ENCODE measurements around the gene THAP12. TPM values are rescaled to one million over a fixed set of nuclear protein-coding genes. Genes with fewer than 3 reads are reported as not detected.

THAP12 gene
- total and polyA plus RNA-seq, 2 experiments from 2014 or later, result 20.1 to 36.0 TPM

DNA sequence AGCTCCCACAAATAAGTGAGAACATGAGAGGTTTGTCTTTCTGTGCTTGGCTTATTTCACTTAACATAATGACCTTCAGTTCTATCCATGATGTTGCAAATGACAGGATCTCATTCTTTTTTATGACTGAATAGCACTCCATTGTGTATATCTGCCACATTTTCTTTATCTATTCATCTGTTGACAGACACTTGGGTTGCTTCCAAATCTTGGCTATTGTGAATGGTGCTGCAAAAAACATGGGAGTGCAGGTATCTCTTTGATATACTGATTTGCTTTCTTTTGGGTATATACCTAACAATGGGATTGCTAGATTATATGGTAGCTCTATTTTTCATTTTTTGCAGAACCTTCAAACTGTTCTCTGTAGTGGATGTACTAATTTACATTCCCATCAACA is 13.5 kb upstream of the THAP12 start (continued):
- TF ChIP-seq, protein P1, sequence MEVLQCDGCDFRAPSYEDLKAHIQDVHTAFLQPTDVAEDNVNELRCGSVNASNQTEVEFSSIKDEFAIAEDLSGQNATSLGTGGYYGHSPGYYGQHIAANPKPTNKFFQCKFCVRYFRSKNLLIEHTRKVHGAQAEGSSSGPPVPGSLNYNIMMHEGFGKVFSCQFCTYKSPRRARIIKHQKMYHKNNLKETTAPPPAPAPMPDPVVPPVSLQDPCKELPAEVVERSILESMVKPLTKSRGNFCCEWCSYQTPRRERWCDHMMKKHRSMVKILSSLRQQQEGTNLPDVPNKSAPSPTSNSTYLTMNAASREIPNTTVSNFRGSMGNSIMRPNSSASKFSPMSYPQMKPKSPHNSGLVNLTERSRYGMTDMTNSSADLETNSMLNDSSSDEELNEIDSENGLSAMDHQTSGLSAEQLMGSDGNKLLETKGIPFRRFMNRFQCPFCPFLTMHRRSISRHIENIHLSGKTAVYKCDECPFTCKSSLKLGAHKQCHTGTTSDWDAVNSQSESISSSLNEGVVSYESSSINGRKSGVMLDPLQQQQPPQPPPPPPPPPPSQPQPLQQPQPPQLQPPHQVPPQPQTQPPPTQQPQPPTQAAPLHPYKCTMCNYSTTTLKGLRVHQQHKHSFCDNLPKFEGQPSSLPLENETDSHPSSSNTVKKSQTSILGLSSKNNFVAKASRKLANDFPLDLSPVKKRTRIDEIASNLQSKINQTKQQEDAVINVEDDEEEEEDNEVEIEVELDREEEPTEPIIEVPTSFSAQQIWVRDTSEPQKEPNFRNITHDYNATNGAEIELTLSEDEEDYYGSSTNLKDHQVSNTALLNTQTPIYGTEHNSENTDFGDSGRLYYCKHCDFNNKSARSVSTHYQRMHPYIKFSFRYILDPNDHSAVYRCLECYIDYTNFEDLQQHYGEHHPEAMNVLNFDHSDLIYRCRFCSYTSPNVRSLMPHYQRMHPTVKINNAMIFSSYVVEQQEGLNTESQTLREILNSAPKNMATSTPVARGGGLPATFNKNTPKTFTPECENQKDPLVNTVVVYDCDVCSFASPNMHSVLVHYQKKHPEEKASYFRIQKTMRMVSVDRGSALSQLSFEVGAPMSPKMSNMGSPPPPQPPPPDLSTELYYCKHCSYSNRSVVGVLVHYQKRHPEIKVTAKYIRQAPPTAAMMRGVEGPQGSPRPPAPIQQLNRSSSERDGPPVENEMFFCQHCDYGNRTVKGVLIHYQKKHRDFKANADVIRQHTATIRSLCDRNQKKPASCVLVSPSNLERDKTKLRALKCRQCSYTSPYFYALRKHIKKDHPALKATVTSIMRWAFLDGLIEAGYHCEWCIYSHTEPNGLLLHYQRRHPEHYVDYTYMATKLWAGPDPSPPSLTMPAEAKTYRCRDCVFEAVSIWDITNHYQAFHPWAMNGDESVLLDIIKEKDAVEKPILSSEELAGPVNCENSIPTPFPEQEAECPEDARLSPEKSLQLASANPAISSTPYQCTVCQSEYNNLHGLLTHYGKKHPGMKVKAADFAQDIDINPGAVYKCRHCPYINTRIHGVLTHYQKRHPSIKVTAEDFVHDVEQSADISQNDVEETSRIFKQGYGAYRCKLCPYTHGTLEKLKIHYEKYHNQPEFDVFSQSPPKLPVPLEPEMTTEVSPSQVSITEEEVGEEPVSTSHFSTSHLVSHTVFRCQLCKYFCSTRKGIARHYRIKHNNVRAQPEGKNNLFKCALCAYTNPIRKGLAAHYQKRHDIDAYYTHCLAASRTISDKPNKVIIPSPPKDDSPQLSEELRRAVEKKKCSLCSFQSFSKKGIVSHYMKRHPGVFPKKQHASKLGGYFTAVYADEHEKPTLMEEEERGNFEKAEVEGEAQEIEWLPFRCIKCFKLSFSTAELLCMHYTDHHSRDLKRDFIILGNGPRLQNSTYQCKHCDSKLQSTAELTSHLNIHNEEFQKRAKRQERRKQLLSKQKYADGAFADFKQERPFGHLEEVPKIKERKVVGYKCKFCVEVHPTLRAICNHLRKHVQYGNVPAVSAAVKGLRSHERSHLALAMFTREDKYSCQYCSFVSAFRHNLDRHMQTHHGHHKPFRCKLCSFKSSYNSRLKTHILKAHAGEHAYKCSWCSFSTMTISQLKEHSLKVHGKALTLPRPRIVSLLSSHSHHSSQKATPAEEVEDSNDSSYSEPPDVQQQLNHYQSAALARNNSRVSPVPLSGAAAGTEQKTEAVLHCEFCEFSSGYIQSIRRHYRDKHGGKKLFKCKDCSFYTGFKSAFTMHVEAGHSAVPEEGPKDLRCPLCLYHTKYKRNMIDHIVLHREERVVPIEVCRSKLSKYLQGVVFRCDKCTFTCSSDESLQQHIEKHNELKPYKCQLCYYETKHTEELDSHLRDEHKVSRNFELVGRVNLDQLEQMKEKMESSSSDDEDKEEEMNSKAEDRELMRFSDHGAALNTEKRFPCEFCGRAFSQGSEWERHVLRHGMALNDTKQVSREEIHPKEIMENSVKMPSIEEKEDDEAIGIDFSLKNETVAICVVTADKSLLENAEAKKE (CRISPR knock-in tag; IDR thresholded peaks at IDR 0.05), result no peak
- TF ChIP-seq, protein P2, sequence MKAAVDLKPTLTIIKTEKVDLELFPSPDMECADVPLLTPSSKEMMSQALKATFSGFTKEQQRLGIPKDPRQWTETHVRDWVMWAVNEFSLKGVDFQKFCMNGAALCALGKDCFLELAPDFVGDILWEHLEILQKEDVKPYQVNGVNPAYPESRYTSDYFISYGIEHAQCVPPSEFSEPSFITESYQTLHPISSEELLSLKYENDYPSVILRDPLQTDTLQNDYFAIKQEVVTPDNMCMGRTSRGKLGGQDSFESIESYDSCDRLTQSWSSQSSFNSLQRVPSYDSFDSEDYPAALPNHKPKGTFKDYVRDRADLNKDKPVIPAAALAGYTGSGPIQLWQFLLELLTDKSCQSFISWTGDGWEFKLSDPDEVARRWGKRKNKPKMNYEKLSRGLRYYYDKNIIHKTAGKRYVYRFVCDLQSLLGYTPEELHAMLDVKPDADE (IDR thresholded peaks at IDR 0.05), result no peak
- no peak for TF ChIP-seq STAT1 (IDR thresholded peaks at IDR 0.05; ENCODE audit: unreplicated experiment)

DNA sequence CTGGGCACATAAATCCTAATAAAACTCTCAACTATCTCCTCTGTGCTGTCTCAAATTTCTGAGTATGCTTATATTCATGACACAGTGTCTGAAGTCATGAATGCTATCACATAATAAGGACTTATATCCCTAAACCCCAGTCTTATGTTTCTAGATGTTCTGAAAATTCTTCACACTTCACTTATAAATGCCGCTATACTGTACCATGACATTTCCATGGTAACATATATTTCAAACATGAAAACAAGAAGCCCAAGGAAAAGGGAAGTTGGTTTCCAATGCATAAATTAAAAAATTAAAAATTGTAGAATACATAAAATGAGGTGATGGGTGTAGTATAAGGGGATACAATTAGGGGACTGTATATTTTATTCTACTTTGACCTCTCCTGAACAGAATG is 11.9 kb upstream of the THAP12 start:
- Histone ChIP-seq H3F3A (replicated peaks; ENCODE audit: low read depth) (no peaks in the 10 kb centered on the region), H3K27me3 (ENCODE audit: insufficient read depth) (no peaks in the 10 kb centered on the region), H4K20me1 (replicated peaks; ENCODE audit: insufficient read depth) (no peaks in the 10 kb centered on the region; the same call in 1 of the 2 replicates), H3K36me3 (ENCODE audit: insufficient read depth) (no peaks in the 10 kb centered on the region), H3K79me2 (replicated peaks; ENCODE audit: insufficient read depth) (no peaks in the 10 kb centered on the region), H3K9me2 (ENCODE audit: insufficient read depth) (no peaks in the 10 kb centered on the region), H3K4me3 (no peak overlapping the region), H3K27ac (ENCODE audit: low read depth) (no peak overlapping the region), H3K4me1 (ENCODE audit: insufficient read depth) (no peaks in the 10 kb centered on the region), H2AFZ (no peak overlapping the region), H3K4me2 (no peak overlapping the region)
- Mint-ChIP-seq H3K27me3 (ENCODE audit: insufficient read depth, low read depth, poor library complexity) (no peaks in the 10 kb centered on the region), H3K4me1 (no peaks in the 10 kb centered on the region), H3K9me3 (no peaks in the 10 kb centered on the region), H3K4me3 (no peak overlapping the region), H3K27ac (no peak overlapping the region), H3K36me3 (ENCODE audit: low read depth) (no peaks in the 10 kb centered on the region)
- ATAC-seq (no peak), DNase-seq (ENCODE audit: low spot score) (no peak)
- TF ChIP-seq JUNB (IDR thresholded peaks at IDR 0.05; ENCODE audit: unreplicated experiment), result no peak
